Measurements from ENCODE around the gene MMS19. TPM values are rescaled to one million over a fixed set of nuclear protein-coding genes. Genes with fewer than 3 reads are reported as not detected.

The MMS19 gene
- total RNA-seq, 3 donors from 2014 or later (not counting 1 experiment from before 2014, with no cell fraction given): 53.8 to 68.4 (median 61.7) TPM

- H3K36me3 Mint-ChIP-seq: no peaks in the 10 kb centered on the region
- TF ChIP-seq CTCF (IDR thresholded peaks at IDR 0.05): no peak
- no peaks in the 10 kb centered on the region for H3K9me3 ChIP-seq (ENCODE audit: control insufficient read depth, insufficient read depth, low read length)
- no peaks in the 10 kb centered on the region for H3K36me3 ChIP-seq (ENCODE audit: control insufficient read depth, insufficient read depth, low read length)
- H3K9me3 Mint-ChIP-seq: no peaks in the 10 kb centered on the region
- intact Hi-C loops (cut with micrococcal nuclease): no loop called here
- H3K4me1 Mint-ChIP-seq: peaks cover 0 to 5% of the 10 kb centered on the region in 2 donors
- H3K4me1 ChIP-seq (ENCODE audit: control insufficient read depth, insufficient read depth, low read length): peaks cover 8% of the 10 kb centered on the region
- H3K27ac Mint-ChIP-seq: no peak overlapping the region
- H3K27ac ChIP-seq (ENCODE audit: low read length): no peak overlapping the region
- no peak overlapping the region for H3K4me3 ChIP-seq (ENCODE audit: low read length)
- H3K4me3 Mint-ChIP-seq: no peak overlapping the region
- 92% methylated on average over 14 of the region's 14 CpGs for WGBS (ENCODE audit: insufficient coverage)
- H3K27me3 ChIP-seq (ENCODE audit: control insufficient read depth, insufficient read depth, low read length): no peaks in the 10 kb centered on the region
- no peaks in the 10 kb centered on the region for H3K27me3 Mint-ChIP-seq (ENCODE audit: low read depth in 2 of 2)
- DNase-seq (no peak), ATAC-seq (no peak)
Observed at GRCh38 chr10:97540669-97541500, 42.7 kb upstream of the MMS19 start.

GRCh38 chr10:97539523-97540200 is 41.4 kb upstream of the MMS19 start:
- no peak overlapping the region for H3K27ac Mint-ChIP-seq
- Histone ChIP-seq H3K36me3 (ENCODE audit: control insufficient read depth, insufficient read depth, low read length) (no peaks in the 10 kb centered on the region), H3K27me3 (ENCODE audit: control insufficient read depth, insufficient read depth, low read length) (no peaks in the 10 kb centered on the region), H3K27ac (ENCODE audit: low read length) (no peak overlapping the region), H3K9me3 (ENCODE audit: control insufficient read depth, insufficient read depth, low read length) (no peaks in the 10 kb centered on the region), H3K4me1 (ENCODE audit: control insufficient read depth, insufficient read depth, low read length) (peaks cover 8% of the 10 kb centered on the region), H3K4me3 (ENCODE audit: low read length) (no peak overlapping the region)
- DNase-seq (no peak), ATAC-seq (no peak)
- TF ChIP-seq CTCF (IDR thresholded peaks at IDR 0.05): no peak
- H3K9me3 Mint-ChIP-seq: no peaks in the 10 kb centered on the region
- no peaks in the 10 kb centered on the region for H3K36me3 Mint-ChIP-seq
- peaks cover 0 to 5% of the 10 kb centered on the region in 2 donors for H3K4me1 Mint-ChIP-seq
- H3K27me3 Mint-ChIP-seq (ENCODE audit: low read depth in 2 of 2): no peaks in the 10 kb centered on the region
- H3K4me3 Mint-ChIP-seq: no peak overlapping the region
- intact Hi-C loops (cut with micrococcal nuclease): no loop called here
- 86% methylated on average over 3 of the region's 6 CpGs for WGBS (ENCODE audit: insufficient coverage)

- no peaks in the 10 kb centered on the region for H3K9me3 Mint-ChIP-seq
- no peaks in the 10 kb centered on the region for H3K36me3 Mint-ChIP-seq
- no peak for TF ChIP-seq CTCF (IDR thresholded peaks at IDR 0.05)
- intact Hi-C loops (cut with micrococcal nuclease): no loop called here
- H3K4me1 ChIP-seq (ENCODE audit: control insufficient read depth, insufficient read depth, low read length): peaks cover 8% of the 10 kb centered on the region
- no peak overlapping the region for H3K27ac Mint-ChIP-seq
- no peak overlapping the region for H3K27ac ChIP-seq (ENCODE audit: low read length)
- no peak for ATAC-seq
- 95% methylated on average over 4 of the region's 4 CpGs for WGBS (ENCODE audit: insufficient coverage)
- H3K4me1 Mint-ChIP-seq: peaks cover 0 to 5% of the 10 kb centered on the region in 2 donors
- H3K36me3 ChIP-seq (ENCODE audit: control insufficient read depth, insufficient read depth, low read length): no peaks in the 10 kb centered on the region
- H3K9me3 ChIP-seq (ENCODE audit: control insufficient read depth, insufficient read depth, low read length): no peaks in the 10 kb centered on the region
- DNase-seq: no peak
- H3K27me3 Mint-ChIP-seq (ENCODE audit: low read depth in 2 of 2): no peaks in the 10 kb centered on the region
- no peak overlapping the region for H3K4me3 ChIP-seq (ENCODE audit: low read length)
- H3K27me3 ChIP-seq (ENCODE audit: control insufficient read depth, insufficient read depth, low read length): no peaks in the 10 kb centered on the region
- H3K4me3 Mint-ChIP-seq: no peak overlapping the region
Observed at GRCh38 chr10:97538839-97539238, 40.6 kb upstream of the MMS19 start.

Data from natural killer cell (primary cell).